Small intestine (tissue), 7 donors: ENCODE results near the gene HES1. TPM values are rescaled to one million over a fixed set of nuclear protein-coding genes. Genes with fewer than 3 reads are reported as not detected.

Experiments
- DNase-seq, 2 donors: peaks; one replicate each; pipeline versions ENCODE4 v3.0.0 to v3.0.0-alpha.2; 2013
- FAIRE-seq: peaks from 2 replicates; lab custom pipeline; 2012; peaks lifted over from hg19 to GRCh38; lab: Jason Lieb, UNC
- H3K27ac ChIP-seq, 3 donors: one replicate each; pipeline ENCODE4 v1.5.1; 2013; ENCODE audit warnings: low read length in 2 of 3, mild to moderate bottlenecking in 2 of 3, control low read depth in 1 of 3, inconsistent platforms in 1 of 3, low read depth in 1 of 3, moderate library complexity in 1 of 3
- H3K27me3 ChIP-seq, 3 donors: one replicate each; pipeline ENCODE4 v1.6.1; 2013; ENCODE audit warnings: low read length in 3 of 3, inconsistent platforms in 1 of 3; ENCODE audit not compliant: control insufficient read depth in 3 of 3, insufficient read depth in 3 of 3
- H3K36me3 ChIP-seq, 3 donors: one replicate each; pipeline ENCODE4 v1.6.1; 2013; ENCODE audit warnings: low read length in 3 of 3, inconsistent platforms in 1 of 3, low read depth in 1 of 3, mild to moderate bottlenecking in 1 of 3, moderate library complexity in 1 of 3; ENCODE audit not compliant: control insufficient read depth in 3 of 3, insufficient read depth in 2 of 3
- H3K4me1 ChIP-seq, 3 donors: one replicate each; pipeline ENCODE4 v1.6.1; 2013; ENCODE audit warnings: low read length in 2 of 3, inconsistent platforms in 1 of 3, low read depth in 1 of 3, mild to moderate bottlenecking in 1 of 3, moderate library complexity in 1 of 3; ENCODE audit not compliant: control insufficient read depth in 3 of 3, insufficient read depth in 2 of 3
- H3K4me3 ChIP-seq, 3 donors: one replicate each; pipeline ENCODE4 v1.5.1; 2013; ENCODE audit warnings: low read length in 3 of 3, control low read depth in 1 of 3, inconsistent platforms in 1 of 3, low read depth in 1 of 3, mild to moderate bottlenecking in 1 of 3, moderate library complexity in 1 of 3
- H3K9me3 ChIP-seq, 2 donors: one replicate each; pipeline ENCODE4 v1.6.1; 2013; ENCODE audit warnings: low read depth in 1 of 2, low read length in 1 of 2; ENCODE audit not compliant: control insufficient read depth in 2 of 2, insufficient read depth in 1 of 2
- WGBS, 3 donors: extraction: QIAGEN DNeasy Blood & Tissue Kit; methylation state at CpG; one replicate each; pipeline ENCODE4 v1.1.7; 2013; 5-methylcytosine and 5-hydroxymethylcytosine counted together
- polyA plus RNA-seq, 4 donors: library from polyadenylated mRNA; stranded (reverse) in 3 of 4; unstranded in 1 of 4; fragments of 200-250 nt in 3 of 4; fragments of 120-200 nt in 1 of 4; gene quantifications; one replicate each; pipeline versions ENCODE4 v1.2.1 to v1.2.3, GENCODE V29; 2013
- donor health status: healthy with polysubstance abuse.
- donor health status: control.
- donor health status: control.
- donor health status: Bipolar disorder and iron deficiency.
- donor health status: healthy.

Gene HES1
- polyA plus RNA-seq, 4 donors, result 12.3 to 53.5 (median 27.5) TPM

DNA sequence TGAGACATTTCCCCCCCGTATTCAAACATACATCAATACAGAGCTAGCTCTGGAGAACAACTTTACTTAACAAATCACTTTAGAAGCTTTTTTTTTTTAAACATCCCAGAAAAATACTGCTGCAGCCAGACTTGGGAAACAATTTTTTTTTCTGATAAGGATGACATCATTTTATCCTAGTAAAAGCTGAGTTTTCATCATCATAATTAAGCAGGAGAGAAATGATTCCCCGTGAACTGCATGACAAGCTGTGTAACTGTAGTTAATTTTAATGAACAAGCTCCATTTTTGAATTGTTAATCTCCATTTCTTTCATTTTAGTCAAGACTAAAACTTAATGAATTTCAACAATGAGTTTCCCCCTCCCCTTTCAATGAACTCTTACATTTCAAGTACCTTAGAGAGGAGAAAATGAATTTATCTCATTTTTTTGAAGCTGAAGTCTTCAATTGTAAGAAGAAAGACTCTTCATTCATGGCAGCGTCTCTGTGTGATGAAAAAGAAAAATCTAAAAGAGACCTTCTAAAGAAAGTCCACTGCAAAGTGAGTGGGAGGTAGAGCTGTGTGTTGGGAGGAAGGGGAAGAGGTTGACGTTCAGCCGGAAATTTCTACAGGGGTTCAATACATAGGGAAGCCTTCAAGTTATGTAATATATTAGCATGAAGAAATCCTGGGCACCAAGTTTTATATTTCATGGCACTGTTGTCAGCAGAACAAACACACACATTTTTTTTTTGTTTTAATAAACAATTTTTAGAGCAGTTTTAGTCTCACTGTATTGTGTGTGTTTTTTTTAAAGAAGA lies 31.7 kb downstream of the HES1 start:
- H3K4me3 ChIP-seq, result no peak overlapping the region
- no peaks in the 10 kb centered on the region for H3K27me3 ChIP-seq
- no peaks in the 10 kb centered on the region for H3K9me3 ChIP-seq
- peak overlapping the region in 1 of 3 donors; percentile 44 for H3K27ac ChIP-seq
- DNase-seq (no peak), FAIRE-seq (no peak)
- peaks cover 0 to 21% (median 0%) of the 10 kb centered on the region in 3 donors for H3K4me1 ChIP-seq
- no peaks in the 10 kb centered on the region for H3K36me3 ChIP-seq
- 65 to 82% (median 77%) methylated on average over 5 of the region's 5 CpGs for WGBS, 3 donors

DNA sequence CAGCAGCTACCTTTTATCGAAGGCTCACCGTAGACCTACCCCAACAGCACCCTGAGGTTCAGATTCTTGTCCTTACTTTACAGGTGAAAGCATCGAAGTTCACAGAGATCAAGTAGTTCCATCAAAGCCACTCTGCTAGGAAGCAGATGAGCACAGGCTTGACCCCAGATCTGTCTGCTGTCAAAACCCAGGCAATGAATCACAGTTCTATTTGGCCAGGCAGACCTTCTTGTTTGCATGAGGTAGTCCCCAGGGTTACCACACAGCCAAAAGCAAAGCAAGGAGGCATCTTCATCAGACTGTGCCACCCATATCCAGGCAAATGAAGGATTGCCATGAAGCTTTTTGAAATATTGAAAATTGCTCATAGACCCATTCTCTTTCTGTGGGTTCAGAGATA lies 33.0 kb downstream of the HES1 start:
- H3K9me3 ChIP-seq, result no peaks in the 10 kb centered on the region
- peaks cover 0 to 15% (median 0%) of the 10 kb centered on the region in 3 donors for H3K4me1 ChIP-seq
- WGBS, 3 donors, result 86 to 91% (median 88%) methylated on average over 3 of the region's 3 CpGs
- no peaks in the 10 kb centered on the region for H3K27me3 ChIP-seq
- DNase-seq, result no peak
- no peak for FAIRE-seq
- no peak overlapping the region for H3K27ac ChIP-seq
- no peaks in the 10 kb centered on the region for H3K36me3 ChIP-seq
- H3K4me3 ChIP-seq, result no peak overlapping the region

DNA sequence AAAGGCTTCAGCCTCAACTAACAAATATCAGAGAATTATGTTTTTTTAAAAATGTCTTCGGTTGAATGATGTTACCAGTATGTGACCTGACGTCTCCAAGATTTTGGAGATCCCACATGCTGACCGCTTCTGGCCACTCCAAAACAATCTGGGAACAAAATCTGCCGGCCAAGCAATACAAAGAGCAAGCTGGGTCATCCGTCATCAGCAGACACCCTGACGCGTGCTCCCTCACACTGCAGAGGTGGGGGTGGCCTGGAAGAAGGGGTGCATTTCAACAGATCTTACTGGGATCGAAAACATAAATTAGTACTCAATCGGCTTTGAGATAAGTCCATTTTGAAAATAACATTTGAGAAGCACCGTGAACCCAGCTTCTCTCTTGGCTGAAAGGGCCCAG lies 33.6 kb downstream of the HES1 start:
- WGBS, 3 donors, result 80 to 89% (median 82%) methylated on average over 10 of the region's 10 CpGs
- no peak for DNase-seq
- Histone ChIP-seq H3K4me1 (peaks cover 0 to 10% (median 0%) of the 10 kb centered on the region in 3 donors), H3K27me3 (no peaks in the 10 kb centered on the region), H3K27ac (no peak overlapping the region), H3K36me3 (no peaks in the 10 kb centered on the region), H3K9me3 (no peaks in the 10 kb centered on the region), H3K4me3 (no peak overlapping the region)
- FAIRE-seq, result no peak

DNA sequence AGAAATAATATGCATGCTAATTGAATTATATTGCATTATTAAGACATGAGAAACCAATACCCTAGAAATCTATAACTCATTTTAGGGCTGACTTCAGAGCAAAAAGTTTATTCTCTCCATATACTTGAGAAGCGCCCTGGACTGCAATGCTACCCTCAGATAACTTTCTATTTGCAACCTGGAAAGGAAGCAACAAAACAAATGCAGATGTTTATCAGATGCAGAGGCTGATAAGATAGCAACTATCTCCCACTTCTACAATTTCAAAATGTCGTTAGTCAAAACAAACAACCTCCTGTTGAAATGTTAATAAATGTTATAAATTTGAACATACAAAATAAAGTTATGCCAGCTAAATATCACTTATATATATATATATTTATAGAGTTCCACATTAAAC lies 34.8 kb downstream of the HES1 start:
- 58 to 63% (median 61%) methylated on average over 2 of the region's 2 CpGs for WGBS, 3 donors
- H3K4me3 ChIP-seq, result no peak overlapping the region
- FAIRE-seq (no peak), DNase-seq (no peak)
- H3K9me3 ChIP-seq, result no peaks in the 10 kb centered on the region
- H3K27me3 ChIP-seq, result peaks cover 0 to 2% (median 0%) of the 10 kb centered on the region in 3 donors
- H3K4me1 ChIP-seq, result peaks cover 0 to 10% (median 0%) of the 10 kb centered on the region in 3 donors
- no peak overlapping the region for H3K27ac ChIP-seq
- no peaks in the 10 kb centered on the region for H3K36me3 ChIP-seq

DNA sequence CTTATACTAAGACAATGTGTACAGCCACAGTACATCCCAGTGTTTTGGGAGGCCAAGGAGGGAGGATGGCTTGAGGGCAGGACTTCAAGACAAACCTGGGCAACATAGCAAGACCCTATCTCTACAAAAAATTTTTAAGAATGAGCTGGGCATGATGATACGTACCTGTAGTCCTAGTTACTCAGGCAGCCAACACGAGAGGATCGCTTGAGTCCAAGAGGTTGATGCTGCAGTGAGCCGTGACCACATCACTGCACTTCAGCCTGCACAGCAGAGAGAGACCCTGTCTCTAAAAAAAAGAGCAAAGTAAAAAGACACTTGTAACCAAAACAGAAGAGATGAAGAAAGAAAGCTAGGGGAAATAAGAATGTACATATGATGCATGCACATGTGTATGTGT lies 38.5 kb downstream of the HES1 start:
- Histone ChIP-seq H3K27ac (no peak overlapping the region), H3K36me3 (no peaks in the 10 kb centered on the region), H3K9me3 (no peaks in the 10 kb centered on the region), H3K27me3 (peaks cover 0 to 2% (median 0%) of the 10 kb centered on the region in 3 donors), H3K4me1 (no peaks in the 10 kb centered on the region), H3K4me3 (no peak overlapping the region)
- 92 to 95% (median 94%) methylated on average over 4 of the region's 4 CpGs for WGBS, 3 donors
- no peak for FAIRE-seq
- DNase-seq, result no peak

DNA sequence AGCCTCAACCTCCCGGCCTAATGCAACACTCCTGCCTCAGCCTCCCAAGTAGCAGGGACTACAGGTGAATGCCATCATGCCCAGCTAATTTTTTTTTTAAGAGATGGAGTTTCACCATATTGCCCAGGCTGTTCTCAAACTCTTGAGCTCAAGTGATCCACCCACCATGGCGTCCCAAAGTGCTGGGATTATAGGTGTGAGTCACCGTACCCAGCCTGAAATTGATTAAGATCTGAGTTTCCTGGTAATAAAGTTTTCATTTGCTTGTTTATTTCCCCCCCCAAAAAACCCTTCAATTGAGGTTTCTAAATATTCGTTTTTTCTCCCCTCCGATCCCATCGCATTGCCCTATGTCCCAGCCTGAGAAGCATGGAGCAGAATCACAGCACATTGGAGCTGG lies 39.0 kb downstream of the HES1 start:
- H3K36me3 ChIP-seq, result no peaks in the 10 kb centered on the region
- H3K27ac ChIP-seq, result no peak overlapping the region
- WGBS, 3 donors, result 78 to 89% (median 85%) methylated on average over 6 of the region's 6 CpGs
- no peak overlapping the region for H3K4me3 ChIP-seq
- no peak for DNase-seq
- H3K4me1 ChIP-seq, result no peaks in the 10 kb centered on the region
- H3K27me3 ChIP-seq, result peaks cover 0 to 2% (median 0%) of the 10 kb centered on the region in 3 donors
- H3K9me3 ChIP-seq, result no peaks in the 10 kb centered on the region
- FAIRE-seq, result no peak

DNA sequence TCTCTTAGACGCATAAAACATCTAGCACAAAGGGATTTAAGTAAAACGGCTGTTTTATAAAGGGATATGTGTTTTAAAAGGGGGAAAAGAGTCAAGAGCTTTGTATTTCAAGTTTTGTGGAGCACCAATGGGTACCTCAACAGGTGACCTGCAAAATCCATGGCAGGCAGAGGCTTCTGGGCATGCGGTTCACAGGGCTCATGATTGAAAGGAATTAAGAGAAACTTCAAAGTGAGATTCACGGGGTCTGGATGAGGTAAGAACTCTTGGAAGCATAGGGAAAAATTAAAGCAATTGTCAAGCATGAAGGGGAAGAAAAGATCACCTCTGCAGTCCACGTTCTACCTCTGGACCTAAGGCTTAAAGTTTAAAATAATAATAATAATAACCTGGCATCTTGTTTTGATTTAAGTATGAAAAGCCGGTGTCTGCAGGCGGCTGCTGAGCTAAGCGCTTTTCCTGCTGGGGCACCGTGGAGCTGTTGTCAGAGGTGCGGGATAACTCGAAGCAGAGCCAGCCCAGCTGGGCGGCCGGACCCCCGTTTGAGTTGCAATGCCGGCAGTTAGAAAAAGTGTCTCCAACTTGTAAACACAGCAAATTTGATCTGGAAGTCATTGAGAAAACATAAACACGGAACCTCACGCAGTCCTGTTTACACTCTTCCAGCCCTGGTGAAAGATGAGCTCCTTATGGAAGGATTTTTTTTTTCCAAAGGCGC lies 40.5 kb downstream of the HES1 start:
- peaks cover 0 to 2% (median 0%) of the 10 kb centered on the region in 3 donors for H3K27me3 ChIP-seq
- no peak overlapping the region for H3K27ac ChIP-seq
- H3K4me1 ChIP-seq, result no peaks in the 10 kb centered on the region
- H3K9me3 ChIP-seq, result no peaks in the 10 kb centered on the region
- WGBS, 3 donors, result 59 to 82% (median 77%) methylated on average over 18 of the region's 18 CpGs
- DNase-seq (no peak), FAIRE-seq (no peak)
- H3K36me3 ChIP-seq, result no peaks in the 10 kb centered on the region
- H3K4me3 ChIP-seq, result no peak overlapping the region

DNA sequence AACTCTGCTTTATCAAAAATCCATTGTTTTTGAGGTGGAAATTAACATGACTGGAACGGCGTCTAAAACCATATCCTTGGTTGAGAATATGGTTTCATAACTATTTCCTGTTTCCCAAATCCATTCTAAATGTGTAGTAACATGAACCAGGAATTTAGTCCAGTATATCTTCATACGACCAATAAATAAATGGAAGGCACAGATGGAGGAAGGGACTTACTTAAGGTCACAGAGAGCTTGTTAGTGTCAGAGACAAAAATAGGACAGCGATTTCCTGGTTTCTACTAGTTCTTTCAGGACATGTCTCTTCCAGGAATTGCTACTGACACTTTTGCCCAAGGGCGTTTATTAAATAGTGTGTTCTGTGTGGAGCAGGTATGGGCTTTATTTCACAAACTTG lies 41.2 kb downstream of the HES1 start:
- H3K27me3 ChIP-seq, result peaks cover 0 to 2% (median 0%) of the 10 kb centered on the region in 3 donors

More for the DNA sequence above, 41.2 kb downstream of the HES1 start:
- Histone ChIP-seq H3K9me3 (no peaks in the 10 kb centered on the region), H3K4me1 (no peaks in the 10 kb centered on the region), H3K36me3 (no peaks in the 10 kb centered on the region), H3K27ac (no peak overlapping the region), H3K4me3 (no peak overlapping the region)
- no peak for DNase-seq
- 68 to 81% (median 79%) methylated on average over 5 of the region's 5 CpGs for WGBS, 3 donors
- no peak for FAIRE-seq
